ENCODE data around the gene DTWD2.
"Not testable (repeated sequence)": the region's sequence is repeated elsewhere in the genome, so short reads cannot be mapped to it uniquely, and the experiment has no call there.

GRCh38 chr5:118849507-118849906 lies 138.8 kb downstream of the DTWD2 start:
- TF ChIP-seq CTCF (IDR thresholded peaks at IDR 0.05); POLR2AphosphoS5 (IDR thresholded peaks at IDR 0.05; ENCODE audit: low read depth, low read length); TCF7L2 (IDR thresholded peaks at IDR 0.05; ENCODE audit: low read depth, low read length); SIN3A (IDR thresholded peaks at IDR 0.05; ENCODE audit: borderline replicate concordance, insufficient read depth, low read depth, low read length): not testable (repeated sequence)
